ENCODE measurements around the gene CIROP.
"Not testable (repeated sequence)": the region's sequence is repeated elsewhere in the genome, so short reads cannot be mapped to it uniquely, and the experiment has no call there.

Gene CIROP

GRCh38 chr14:23113431-23114119 is 8.8 kb upstream of the CIROP start:
- no peak for DNase-seq

GRCh38 chr14:23112359-23113178 is 7.8 kb upstream of the CIROP start:
- no peak for DNase-seq

- DNase-seq, result no peak
Measured at GRCh38 chr14:23110579-23111365, 6.0 kb upstream of the CIROP start.

- DNase-seq, result no peak
Measured at GRCh38 chr14:23109769-23110168, 5.0 kb upstream of the CIROP start.

GRCh38 chr14:23108169-23108568 is 3.4 kb upstream of the CIROP start:
- not testable (repeated sequence) for DNase-seq

- DNase-seq, result not testable (repeated sequence)
Measured at GRCh38 chr14:23107620-23108019, 2.8 kb upstream of the CIROP start.

- no peak for DNase-seq
Measured at GRCh38 chr14:23106747-23107045, 1.9 kb upstream of the CIROP start.

GRCh38 chr14:23105348-23105824 is 597 bp upstream of the CIROP start:
- DNase-seq, result no peak

- DNase-seq, result no peak
Measured at GRCh38 chr14:23104070-23104590, 659 bp downstream of the CIROP start.

- DNase-seq, result no peak
Measured at GRCh38 chr14:23103581-23103980, 1.2 kb downstream of the CIROP start.

- DNase-seq, result no peak
Measured at GRCh38 chr14:23102801-23103200, 2.0 kb downstream of the CIROP start.

- no peak for DNase-seq
Measured at GRCh38 chr14:23101986-23102625, 2.7 kb downstream of the CIROP start.

- DNase-seq, result no peak
Measured at GRCh38 chr14:23101213-23101970, 3.4 kb downstream of the CIROP start.

- DNase-seq, result no peak
Measured at GRCh38 chr14:23099212-23099861, 5.5 kb downstream of the CIROP start.

- no peak for DNase-seq
Measured at GRCh38 chr14:23097786-23098185, 7.0 kb downstream of the CIROP start.

- no peak for DNase-seq
Measured at GRCh38 chr14:23095196-23096108, 9.3 kb downstream of the CIROP start, which contains the start of gene C14orf119. Gene C14orf119, plus strand, starts transcription at chr14:23095505. Its CDS starts 2,154 bp downstream, at chr14:23097659.

- no peak for DNase-seq
Measured at GRCh38 chr14:23094666-23095195, 10.1 kb downstream of the CIROP start, which contains the start of gene ACIN1. Gene ACIN1, minus strand, starts transcription at chr14:23095136. Its CDS starts 24 bp downstream, at chr14:23095112.

GRCh38 chr14:23093991-23094665 is 10.7 kb downstream of the CIROP start:
- no peak for DNase-seq

GRCh38 chr14:23093526-23093925 is 11.3 kb downstream of the CIROP start:
- no peak for DNase-seq
